Kidney glomerular epithelial cell (primary cell): Measurements from ENCODE around the gene RASL10B.
A peak's percentile ranks its signal among the peaks of the same experiment; 100 is the strongest.

Experiments
- DNase-seq: peaks from one replicate; lab custom pipeline; 2025; lab: John Stamatoyannopoulos, UW

Gene RASL10B

DNA sequence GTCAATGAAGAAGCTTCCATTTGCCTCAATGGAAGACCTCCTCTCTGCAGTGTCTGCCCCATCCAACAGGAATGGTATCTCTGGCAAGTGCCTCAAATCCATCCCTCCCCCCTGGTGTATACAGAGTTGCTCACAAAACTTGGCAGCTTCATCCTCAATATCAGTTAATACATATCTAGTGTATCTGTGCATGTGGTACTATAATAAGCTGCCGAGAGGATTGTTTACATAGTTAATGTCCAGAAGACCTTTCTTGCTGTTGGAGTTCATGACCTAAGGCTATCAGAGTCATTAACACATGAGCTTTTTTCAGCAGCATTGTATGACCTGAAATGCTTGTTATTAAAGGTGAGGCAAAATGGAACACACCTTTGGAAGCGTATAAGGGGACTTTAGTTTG, 14.0 kb upstream of the RASL10B start:
- DNase-seq = no peak

DNA sequence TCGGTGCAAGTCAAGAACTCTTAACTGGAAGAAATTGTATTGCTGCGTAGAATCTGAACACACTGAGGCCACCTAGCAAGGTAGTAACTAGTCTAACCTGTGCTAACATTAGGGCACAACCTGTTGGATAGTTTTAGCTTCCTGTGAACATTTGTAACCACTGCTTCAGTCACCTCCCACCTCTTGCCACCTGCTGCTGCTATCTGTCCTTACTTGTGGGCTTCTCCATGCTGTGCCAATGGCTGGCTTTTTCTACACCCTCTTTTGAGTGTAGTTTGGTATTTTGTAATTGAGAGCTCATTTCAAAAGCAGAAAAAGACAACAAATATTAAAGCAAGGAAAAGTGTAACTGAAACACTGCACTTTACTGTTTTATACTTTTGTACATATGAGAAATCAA, 7.7 kb upstream of the RASL10B start:
- DNase-seq = no peak

DNA sequence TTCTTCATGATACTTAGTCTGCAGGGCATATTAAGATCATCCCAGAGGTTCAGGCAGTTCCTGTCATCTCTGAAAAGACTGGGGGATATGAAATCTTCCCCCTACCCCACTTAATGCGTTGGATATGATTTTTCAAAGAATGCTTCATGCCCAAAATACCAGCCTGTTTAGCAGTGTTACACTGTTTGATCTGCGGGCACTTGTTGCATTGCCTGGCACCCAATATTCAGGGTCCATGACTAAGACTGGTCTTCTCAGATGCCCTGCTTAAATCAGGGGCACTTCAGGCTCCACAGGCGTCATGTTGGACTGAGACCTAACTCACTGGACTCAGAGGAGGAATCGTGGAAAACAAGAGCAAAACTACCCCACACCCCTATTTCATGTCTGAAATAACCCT, 6.4 kb upstream of the RASL10B start:
- no peak for DNase-seq

DNA sequence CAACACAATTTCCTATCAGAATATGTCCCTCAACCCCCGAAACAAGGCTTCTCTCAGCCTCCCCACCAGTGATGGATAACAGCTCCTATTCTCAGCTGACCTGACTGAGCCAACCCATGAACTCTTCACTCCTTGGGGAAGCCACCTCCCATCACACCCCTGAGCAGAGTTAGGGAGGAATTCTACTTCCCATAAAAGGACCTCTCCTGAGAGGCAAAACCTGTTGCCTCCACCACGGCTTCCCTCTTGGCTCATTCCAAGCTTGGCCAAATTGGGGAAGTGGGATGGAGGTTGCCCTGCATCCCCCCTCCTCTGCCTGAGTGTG, 5.7 kb upstream of the RASL10B start:
- no peak for DNase-seq

DNA sequence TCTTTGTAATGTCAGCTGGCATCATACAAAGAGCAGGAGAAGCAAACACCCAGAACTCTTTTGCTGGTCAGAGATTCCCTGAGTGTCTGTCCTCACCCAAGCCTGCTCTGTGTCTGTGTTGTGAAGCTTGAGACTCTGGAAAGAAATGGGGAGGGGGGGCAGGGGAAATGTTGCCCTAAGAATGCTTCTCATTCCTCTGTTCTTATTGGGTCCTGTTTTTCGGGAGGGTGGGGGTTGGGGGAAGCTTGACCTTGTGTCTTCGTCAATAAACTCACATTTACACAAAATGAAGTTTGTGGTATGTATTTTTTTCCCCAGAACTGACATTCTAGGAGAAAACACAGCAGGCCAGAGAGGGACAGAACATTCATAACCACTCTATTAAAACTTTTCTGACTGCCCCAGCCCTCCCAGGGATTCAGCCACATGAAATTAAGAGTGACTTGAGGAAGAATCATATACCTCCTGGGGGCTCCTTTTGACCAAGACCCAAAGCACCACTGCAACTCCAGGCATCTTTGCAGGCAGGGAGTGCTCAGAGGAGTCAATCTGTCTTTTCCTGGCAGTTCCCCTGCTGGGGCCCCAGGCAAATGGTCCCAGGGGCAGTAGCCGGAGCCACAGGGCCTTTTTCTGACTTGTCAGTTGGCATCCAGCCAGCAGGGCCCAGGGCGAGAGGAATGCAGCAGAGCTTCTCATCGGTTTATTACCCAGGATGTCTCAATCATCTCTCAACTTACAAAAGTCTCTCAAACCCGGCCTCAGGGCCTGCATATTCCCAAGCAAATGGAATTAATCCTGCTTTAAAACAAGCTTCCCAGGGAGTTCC, 5.1 kb upstream of the RASL10B start:
- DNase-seq = peak; percentile 14

DNA sequence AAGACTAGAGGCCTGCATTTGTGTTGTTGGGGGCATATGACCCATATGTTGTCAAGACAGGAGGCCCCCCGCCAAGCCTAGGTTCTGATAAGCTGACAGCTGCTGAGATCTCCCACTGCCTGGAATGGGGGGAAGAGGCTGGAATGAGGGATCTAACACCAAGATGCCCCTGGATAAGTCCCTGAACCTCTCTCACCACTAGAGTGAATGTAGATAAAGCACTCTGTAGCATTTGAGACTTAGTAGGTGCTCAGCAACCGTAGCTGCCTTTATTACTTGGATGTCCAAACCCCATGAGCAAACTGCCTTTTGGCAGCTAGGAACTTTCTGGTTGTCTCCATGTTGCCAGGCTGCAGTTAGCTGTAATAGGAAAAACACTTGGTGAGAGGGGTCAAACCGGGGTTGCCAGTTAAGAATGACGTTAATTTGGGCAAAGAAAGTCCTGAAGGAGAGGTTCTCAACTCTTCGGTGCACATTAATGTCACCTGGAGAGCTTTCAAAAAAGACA, 4.4 kb upstream of the RASL10B start:
- no peak for DNase-seq

DNA sequence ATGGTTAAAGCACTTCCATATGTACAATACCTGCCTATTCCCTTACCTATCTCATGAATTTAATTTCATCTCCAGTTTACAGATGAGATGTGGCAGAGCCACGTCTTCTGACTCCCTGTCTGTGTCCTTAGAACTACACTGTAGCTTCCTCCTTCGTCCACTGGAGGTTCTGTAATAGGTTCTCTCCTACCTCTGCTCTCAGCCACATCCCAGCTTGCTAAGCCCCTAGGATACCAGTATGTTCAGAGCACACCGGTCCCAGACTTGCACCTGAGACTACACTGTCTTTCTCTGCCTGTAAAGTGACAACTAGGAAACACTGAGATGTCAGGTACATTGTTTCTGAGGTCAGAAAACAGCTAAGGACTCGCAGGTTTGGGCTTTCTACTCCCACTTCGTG, 3.8 kb upstream of the RASL10B start:
- DNase-seq = no peak

DNA sequence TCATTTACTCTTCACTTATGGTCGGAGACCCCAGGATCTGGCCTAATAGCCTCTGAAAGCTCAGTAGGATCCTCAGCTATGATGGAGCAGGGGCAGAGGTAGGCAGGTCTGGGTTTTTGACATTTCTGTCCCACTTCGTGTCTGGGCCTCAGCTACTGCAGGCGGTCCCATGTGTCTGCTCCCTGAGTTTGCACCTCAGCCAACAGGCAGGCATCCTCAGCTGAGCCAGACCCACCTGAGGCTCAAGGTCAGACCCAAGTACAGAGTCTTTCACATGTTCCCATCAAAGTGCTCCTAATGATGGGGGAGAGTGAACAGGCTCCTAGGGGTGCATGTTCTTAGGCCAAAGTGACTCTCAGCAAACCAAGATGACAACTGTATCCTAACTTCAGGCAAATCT, 2.9 kb upstream of the RASL10B start:
- DNase-seq = no peak

DNA sequence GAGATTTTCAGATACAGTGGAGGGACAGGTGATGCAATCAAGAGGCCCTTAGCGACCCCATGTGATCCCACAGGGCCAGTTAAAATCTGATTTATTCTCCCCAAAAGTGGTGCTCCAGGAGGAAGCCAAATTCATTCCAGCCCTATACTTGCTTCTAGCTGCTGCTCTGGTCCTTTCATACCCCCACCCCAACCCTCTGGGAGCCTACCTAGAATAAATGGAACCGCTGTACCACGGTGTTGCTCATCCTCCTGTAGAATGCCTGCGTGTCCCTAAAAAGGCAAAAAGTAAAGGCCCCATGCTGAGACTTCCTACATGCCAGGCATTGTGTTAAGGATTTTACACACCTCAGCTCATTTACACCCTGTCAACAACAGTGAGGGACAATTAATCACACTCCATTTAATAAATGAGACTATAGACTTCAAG, 2.0 kb upstream of the RASL10B start:
- no peak for DNase-seq

DNA sequence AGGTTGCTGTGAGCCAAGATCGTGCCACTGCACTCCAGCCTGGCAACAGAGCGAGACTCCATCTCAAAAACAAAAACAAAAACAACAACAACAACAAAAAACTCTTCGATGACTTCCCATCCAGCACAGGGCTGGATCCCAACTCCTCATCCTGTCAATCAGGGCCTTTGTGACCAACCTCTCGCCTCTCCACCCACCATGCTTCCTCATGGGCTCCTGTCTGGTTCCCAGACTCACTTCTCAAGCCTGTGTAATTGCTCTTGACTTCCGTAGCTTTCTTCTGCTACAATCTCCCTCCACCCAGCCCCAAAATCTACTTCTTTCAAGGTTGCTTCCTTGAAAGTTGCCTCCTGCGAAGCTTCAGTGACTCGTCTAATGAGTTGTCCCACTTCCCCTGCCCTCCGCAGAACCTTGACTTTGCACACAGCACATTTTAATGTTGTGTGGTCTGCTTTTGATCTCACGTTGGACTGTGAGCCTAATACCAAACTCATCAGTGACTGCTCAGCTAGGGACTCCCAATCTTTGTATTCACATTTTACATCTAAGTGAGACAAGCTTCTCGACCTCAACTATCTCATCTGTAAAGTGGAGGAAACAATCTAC, 936 bp upstream of the RASL10B start:
- DNase-seq = no peak

DNA sequence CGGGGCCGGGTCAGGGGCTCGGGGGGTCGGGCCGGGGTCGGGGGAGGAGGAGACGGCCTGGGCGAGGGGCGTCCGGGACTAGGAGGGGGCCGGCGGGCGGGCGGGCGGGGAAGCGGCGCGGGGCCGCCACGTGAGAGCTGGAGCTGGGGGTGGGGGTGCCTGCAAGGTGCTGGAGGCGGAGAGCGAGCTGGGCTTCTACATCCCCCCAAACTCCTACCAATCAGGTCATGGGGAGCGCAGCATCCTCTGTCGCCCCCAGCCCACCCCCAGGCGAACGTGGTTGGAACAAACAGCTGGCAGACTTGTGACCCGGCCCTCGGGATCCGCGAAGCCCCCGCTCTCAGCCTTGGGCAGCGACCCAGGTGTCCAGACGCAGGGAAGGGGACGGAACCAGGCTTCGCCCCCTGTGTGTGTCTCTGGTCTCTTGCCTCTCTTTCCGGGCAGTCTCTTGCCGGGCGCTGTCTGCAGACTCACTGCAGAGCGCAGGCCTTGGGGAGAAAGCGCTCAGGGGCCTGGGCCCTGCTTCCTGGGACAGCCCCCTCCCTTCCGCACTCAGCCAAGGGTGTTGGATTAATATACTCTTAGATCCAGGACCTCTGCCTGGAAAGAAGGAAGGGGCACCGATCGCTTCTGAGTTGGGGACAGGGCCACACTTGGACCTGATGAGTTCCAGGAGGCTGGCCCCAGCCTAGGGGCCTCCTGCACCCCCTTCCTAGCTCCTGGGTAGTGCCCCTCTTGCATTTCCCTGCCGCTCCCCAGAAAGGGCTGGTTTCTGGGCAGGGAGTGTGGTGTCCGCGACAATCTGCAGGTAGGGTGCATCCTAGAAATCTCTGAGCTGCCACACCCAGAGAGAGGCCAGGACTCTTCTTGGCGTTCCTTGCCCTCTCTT, 722 bp downstream of the RASL10B start:
- DNase-seq = no peak

DNA sequence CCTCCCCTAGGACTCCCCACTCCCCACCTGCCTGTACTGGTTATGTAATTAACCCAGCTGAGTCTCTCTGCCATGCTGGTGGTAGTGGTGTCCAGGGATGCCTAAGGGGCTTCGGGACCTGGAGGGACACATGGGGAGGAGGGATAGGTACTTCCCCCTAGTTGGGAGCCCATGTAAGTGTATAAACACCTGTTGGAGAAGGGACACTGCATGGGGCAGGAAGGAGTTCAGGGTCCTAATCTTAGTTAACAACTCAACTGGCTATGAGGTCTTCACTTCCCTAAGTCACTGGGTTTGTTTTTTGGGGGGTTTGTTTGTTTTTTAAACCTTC, 1.3 kb downstream of the RASL10B start:
- no peak for DNase-seq

DNA sequence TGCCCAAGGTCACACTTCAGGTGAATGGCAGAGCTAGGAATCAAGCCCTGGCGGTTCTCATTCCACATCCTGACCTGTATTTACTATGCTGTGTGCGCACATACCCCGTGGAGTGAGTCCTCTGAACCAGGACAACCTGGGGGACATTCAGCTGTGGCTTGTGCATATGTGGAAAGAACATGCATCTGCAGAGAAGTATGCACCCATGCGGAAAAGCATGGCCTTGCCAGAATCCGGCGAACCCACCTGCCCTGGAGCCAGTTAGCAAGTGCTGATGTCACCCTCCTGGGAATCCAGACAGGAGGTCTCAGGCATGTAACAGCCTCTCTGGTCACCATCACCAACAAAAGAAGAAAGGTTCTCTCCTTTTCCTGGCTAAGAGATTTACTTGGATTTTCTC, 1.9 kb downstream of the RASL10B start:
- DNase-seq = no peak

DNA sequence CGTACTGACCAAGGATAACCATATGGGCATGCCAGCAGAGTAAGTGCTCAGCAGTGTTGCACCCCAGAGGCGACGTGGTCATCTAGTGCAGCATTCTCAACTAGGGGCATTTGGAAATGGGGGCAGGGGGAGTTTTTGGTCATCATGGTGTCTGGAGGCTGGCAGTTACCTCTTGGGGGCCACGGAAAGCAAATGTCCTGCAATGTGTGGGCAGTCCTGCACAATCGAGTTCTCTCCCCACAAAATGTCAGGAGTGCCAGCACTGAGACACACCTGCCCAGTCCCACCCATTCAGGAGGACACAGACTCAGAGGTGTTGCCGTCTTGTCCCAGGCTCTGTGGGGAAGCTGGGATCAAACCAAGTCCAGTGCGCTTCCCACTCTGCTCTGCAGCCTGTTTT, 3.0 kb downstream of the RASL10B start:
- DNase-seq = no peak

DNA sequence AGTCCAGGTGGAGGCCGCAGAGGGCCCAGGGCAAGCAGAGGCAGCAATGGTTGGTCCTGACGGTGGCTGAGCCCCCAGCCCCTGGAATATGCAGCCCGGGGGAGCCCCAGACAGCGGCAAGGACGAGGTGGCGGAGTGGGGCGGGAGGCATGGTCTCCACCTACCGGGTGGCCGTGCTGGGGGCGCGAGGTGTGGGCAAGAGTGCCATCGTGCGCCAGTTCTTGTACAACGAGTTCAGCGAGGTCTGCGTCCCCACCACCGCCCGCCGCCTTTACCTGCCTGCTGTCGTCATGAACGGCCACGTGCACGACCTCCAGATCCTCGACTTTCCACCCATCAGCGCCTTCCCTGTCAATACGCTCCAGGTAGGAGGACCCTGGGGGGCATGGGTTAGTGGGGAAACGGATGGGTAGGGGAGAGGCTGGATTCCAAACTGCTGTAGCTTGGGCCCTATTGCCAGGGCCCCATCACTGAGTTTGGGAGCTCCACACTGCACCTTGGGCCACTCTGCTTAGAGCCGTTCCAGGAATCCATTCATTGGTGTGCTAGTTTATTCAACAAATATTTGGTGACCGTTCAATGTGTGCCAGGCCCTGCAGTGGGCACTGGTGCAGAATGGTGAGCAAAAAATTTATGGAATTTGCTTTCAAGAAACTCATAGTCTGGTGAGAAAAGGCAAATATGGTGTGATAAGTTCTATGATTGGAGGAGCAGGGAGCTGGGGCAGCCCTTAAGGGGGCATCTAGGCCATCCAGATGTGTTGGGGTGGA, 3.8 kb downstream of the RASL10B start:
- no peak for DNase-seq

DNA sequence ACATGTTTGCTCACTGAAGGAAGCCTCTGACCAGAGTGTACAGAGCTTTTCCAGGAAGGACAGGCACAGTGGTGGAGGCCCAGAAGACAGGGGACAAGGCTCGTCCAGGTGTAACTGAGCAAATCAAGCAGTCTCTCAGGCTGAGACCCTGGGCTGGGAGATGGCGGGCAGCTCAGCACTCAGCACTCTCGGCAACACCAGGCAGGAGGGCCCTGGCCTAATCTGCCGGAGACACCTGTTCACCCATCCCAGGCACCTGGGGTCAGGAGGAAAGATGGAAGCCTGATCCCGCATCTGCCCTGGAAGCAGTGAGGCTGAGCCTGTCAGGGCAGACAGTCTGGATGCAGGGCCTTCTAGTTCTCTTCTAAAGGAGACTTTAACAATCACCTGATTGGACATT, 4.8 kb downstream of the RASL10B start:
- DNase-seq = no peak

DNA sequence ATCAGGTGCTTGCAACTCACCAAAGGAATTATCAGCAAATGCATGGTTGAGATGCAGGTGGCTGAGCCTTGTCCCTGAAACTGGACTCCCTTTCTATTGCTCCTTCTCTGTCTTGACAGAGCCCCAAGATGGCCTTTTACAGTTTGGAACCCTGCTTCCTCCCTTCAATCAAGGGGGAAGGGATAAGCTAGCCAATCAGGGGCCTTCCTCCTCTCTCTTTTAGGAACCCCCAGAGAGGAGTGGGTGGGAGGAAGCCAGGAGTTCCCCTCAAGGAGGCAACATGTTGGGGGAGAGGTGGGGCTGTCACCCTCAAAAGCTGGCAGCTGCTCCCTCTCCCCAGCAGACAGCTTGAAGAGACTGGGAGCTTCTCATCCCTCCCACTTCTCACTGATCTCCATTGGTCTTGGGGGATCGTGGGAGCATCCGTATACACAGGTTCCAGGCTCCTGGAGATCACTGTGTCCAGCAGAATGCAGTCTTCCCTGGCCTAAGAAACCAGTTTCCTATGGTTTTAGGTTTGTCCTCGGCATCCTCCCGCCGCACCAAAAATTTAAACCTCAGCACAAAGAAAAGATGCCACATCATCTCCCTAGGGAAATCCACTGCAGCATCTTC, 7.2 kb downstream of the RASL10B start:
- DNase-seq = no peak

DNA sequence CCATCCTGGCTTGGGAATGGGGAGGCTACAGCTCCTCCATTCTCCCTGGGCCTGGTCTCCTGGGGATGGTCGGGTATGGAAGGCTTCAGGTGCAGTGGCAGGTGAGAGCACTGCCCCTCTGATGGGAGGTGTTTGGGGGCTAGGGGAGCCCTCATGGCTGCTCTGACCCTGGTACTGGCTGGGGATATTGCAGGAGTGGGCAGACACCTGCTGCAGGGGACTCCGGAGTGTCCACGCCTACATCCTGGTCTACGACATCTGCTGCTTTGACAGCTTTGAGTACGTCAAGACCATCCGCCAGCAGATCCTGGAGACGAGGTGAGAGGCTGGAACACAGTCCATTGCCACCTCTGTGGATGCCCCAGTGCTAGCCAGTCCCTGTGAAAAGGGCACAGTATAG, 8.8 kb downstream of the RASL10B start:
- DNase-seq = no peak

DNA sequence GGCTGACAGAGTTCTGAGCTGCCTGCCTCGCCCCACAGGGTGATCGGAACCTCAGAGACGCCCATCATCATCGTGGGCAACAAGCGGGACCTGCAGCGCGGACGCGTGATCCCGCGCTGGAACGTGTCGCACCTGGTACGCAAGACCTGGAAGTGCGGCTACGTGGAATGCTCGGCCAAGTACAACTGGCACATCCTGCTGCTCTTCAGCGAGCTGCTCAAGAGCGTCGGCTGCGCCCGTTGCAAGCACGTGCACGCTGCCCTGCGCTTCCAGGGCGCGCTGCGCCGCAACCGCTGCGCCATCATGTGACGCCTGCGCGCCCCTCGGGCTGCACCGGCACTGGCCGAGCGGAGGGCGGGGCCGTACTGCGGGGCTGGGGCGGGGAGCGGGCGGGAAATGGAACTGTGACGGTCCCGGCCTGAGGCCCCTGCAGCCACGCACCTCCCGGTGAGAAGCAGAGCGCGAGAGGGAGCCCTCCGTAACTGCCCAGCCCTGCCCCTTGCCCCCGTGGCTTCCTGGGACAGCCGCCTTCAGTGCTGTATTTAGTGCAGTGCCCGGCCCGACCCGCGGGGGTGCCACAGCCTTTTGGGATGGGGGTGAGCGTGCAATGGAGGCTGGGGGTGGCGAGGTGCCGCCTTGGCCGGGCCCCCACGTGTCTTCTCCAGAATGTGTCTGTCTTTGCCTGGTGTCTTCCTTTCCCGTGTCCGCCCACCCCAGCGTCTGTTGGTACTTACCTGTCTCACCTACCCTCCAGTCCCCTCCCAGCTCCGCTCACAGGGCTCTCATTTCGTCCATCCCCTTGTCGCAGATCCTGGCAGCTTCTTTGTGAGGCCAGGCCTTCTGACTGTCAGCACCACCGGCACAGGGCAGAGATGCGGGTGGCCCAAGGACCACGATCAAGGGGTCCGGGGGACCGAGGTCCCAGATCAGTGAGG, 9.8 kb downstream of the RASL10B start:
- no peak for DNase-seq

DNA sequence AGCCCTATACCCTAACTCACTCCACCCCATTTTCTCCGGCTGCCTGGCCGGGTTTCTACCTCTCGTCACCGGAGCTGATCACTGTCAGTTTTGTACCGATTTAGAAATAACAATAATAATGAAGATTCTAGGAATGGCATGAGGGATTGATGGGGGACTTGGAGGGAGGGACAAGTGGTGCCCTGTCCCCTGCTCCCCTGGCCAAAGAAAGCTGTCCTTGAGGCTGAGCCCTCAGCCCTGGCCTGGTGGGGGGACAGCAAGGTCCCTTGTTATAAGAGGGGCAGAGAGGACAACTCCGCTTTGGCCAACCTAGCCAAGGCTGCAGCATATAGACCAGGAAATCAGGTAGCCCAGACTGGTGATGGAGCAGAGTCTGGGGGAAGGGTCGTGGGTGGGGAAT, 11.1 kb downstream of the RASL10B start:
- no peak for DNase-seq
